RKO (cell line): ENCODE measurements around the gene NDUFAF2.

Experiments
- DNase-seq: peaks from one replicate; pipeline ENCODE4 v3.0.0-alpha.2; 2016; ENCODE audit warnings: low spot score

NDUFAF2 gene

GRCh38 chr5:61123145-61123544 is 178.1 kb downstream of the NDUFAF2 start:
- no peak for DNase-seq

- no peak for DNase-seq
Measured at GRCh38 chr5:61130289-61130688, 185.3 kb downstream of the NDUFAF2 start.

- DNase-seq, result no peak
Measured at GRCh38 chr5:61132559-61132958, 187.6 kb downstream of the NDUFAF2 start.

- DNase-seq, result no peak
Measured at GRCh38 chr5:61137835-61138234, 192.8 kb downstream of the NDUFAF2 start.

- DNase-seq, result peak; percentile 37
Measured at GRCh38 chr5:61139094-61139873, 194.3 kb downstream of the NDUFAF2 start.

GRCh38 chr5:61139931-61140330 is 194.9 kb downstream of the NDUFAF2 start:
- DNase-seq, result no peak

GRCh38 chr5:61141801-61142200 is 196.8 kb downstream of the NDUFAF2 start:
- DNase-seq, result no peak

- no peak for DNase-seq
Measured at GRCh38 chr5:61142391-61142790, 197.4 kb downstream of the NDUFAF2 start.

GRCh38 chr5:61142811-61143210 is 197.8 kb downstream of the NDUFAF2 start:
- DNase-seq, result no peak

GRCh38 chr5:61148515-61148914 is 203.5 kb downstream of the NDUFAF2 start:
- DNase-seq, result no peak

GRCh38 chr5:61151893-61152292 is 206.9 kb downstream of the NDUFAF2 start:
- no peak for DNase-seq

GRCh38 chr5:61159070-61159469 is 214.1 kb downstream of the NDUFAF2 start:
- DNase-seq, result peak; percentile 60

- DNase-seq, result peak; percentile 61
Measured at GRCh38 chr5:61159836-61160235, 214.8 kb downstream of the NDUFAF2 start.

- DNase-seq, result peak; percentile 55
Measured at GRCh38 chr5:61160497-61160896, 215.5 kb downstream of the NDUFAF2 start.

- peak; percentile 94 for DNase-seq
Measured at GRCh38 chr5:61162010-61162831, 217.2 kb downstream of the NDUFAF2 start, which contains the start of gene SMIM15. SMIM15 (minus strand) TSS chr5:61162468; CDS start chr5:61160171, 2,297 bp downstream.

- peak; percentile 64 for DNase-seq
Measured at GRCh38 chr5:61162832-61163567, 218.0 kb downstream of the NDUFAF2 start.

GRCh38 chr5:61163905-61164304 is 218.9 kb downstream of the NDUFAF2 start:
- DNase-seq, result peak; percentile 47

- DNase-seq, result no peak
Measured at GRCh38 chr5:61167382-61167781, 222.4 kb downstream of the NDUFAF2 start.

- DNase-seq, result no peak
Measured at GRCh38 chr5:61168951-61169350, 223.9 kb downstream of the NDUFAF2 start.

- no peak for DNase-seq
Measured at GRCh38 chr5:61171479-61171878, 226.5 kb downstream of the NDUFAF2 start.

- no peak for DNase-seq
Measured at GRCh38 chr5:61176631-61177030, 231.6 kb downstream of the NDUFAF2 start.

GRCh38 chr5:61177070-61177469 is 232.1 kb downstream of the NDUFAF2 start:
- no peak for DNase-seq
